ENCODE measurements around the gene TIAM2. TPM values are rescaled to one million over a fixed set of nuclear protein-coding genes. Genes with fewer than 3 reads are reported as not detected.

Gene TIAM2
- total RNA-seq, 2 donors from 2014 or later, result 7.8 to 11.2 TPM

DNA sequence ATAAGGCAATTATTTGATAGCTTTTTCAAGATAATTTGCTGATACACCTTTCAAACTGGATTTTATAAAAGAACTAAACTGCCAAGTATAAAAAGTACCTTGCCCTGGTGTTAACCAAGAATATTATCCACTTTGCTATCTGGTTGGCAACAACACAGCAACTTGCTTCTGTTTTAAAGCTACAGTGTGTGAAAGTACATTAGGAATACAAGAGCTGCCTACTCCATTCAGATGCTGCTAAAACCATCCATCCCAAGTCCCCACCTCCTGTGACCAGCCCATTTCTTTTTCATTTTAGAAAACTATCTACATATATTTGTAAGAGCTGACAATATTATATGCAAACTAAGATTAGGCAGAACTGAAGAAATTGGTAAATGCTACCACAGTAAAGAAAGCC is 281.5 kb downstream of the TIAM2 start:
- DNase-seq (ENCODE audit: low spot score), result no peak
- intact Hi-C loops (cut with DNase I), result no loop called here

DNA sequence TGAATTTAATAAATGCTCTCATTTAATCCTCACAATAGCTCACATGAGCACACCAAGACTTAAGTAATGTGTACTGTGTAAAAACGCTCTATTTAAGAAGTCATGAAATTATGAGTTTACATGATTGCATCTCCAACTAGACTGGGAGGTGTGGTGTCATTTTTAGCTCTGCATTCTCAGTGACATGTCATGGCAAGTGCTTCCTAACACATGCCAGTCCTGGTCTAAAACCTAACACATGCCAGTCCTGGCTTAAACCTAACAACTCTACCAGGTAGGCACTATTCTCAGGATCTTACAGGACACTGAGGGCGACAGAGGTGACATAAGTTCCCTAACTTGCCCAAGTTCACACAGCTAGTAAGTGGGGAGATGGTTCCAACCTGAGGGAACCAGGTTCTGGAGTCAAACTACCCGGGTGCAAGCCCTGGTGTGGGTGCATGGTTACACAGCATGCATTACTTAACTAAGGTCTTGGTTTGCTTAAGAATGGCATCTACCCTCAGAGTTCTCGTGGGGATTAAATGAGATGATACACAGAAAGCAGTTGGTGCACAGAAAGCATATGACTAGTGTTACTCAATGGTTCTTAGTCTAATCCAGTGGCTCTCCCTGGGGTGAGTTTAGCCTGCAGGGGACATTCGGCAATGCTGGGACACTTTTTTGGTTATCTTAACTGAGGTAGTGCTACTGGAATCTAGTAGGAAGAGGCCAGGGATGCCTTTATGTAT is 283.4 kb downstream of the TIAM2 start:
- DNase-seq (ENCODE audit: low spot score), result no peak
- intact Hi-C loops (cut with DNase I), result no loop called here

DNA sequence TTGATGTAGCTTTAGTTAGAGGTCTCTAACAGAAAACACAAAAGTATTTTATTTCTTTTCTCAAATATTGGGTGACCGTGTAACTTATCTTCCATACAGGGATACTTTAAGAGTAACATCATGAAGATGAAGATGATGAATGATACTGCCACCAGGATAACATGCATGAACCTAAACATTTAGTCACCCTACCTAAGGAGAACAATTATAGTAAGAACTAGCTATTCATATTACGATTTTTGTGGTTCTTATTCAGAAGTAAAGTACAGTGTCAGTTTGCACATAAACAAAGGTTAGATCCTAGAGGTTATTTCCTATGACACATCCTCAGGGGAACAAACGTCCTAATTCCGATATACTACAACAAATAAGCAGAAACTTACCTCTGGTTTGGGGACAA is 289.7 kb downstream of the TIAM2 start:
- intact Hi-C loops (cut with DNase I), result no loop called here
- DNase-seq (ENCODE audit: low spot score), result no peak

DNA sequence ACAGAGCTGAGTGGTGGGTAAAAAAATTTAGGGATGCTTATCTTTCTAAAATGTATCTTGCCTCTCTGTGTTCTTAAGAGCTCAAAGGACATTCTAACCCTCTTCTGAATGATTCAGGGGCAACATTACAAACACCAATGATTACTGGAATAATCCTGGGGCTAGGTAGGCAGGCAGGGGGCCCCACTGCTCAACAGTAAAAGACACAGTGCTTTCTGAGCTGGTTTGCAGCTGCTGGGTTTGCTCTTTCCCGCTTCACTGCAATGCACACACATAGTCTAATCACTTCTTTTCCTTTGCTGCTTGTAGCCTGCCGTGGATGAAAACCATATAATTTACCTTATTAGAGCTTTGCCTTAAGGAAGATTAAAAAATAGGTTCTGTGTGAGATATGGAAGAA is 292.6 kb downstream of the TIAM2 start:
- intact Hi-C loops (cut with DNase I), result no loop called here
- DNase-seq (ENCODE audit: low spot score), result no peak

DNA sequence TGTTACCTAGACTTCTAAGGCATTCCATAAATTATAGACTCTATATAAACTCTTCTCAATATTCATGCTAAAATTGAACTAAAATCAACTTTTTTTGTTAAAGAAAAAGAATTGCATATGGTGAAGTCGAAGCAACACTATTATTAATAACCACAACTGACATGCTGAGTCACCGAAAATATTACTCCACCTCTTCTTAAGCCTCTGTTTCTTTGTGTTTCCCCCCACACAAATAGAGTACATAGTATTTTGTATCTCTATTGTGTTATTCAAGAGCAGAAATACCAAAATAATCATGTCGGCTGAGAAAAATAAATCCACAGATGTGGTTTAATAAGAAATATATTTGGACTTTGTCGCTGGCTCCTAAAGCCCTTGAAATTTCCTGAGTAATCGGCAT is 295.4 kb downstream of the TIAM2 start:
- DNase-seq (ENCODE audit: low spot score), result no peak
- intact Hi-C loops (cut with DNase I), result no loop called here

DNA sequence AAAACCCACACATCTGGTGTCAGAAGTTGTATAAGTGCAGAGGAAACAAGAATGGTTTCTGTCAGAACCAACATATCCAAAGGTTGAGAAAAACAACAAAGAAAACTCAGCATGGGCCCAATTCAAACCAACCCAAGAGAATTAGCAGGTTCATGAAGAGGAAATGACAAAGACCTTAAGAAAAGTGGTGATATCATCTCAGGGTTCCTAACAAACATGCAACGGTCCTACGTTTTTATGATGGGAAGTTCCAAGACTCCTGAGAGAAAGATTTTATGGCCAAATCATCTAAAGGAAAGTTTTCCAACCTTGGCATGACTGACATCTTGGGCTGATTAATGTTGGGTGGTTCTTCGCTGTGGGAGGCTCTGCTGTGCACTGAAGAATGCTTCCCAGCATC is 296.2 kb downstream of the TIAM2 start:
- intact Hi-C loops (cut with DNase I), result no loop called here
- DNase-seq (ENCODE audit: low spot score), result no peak

DNA sequence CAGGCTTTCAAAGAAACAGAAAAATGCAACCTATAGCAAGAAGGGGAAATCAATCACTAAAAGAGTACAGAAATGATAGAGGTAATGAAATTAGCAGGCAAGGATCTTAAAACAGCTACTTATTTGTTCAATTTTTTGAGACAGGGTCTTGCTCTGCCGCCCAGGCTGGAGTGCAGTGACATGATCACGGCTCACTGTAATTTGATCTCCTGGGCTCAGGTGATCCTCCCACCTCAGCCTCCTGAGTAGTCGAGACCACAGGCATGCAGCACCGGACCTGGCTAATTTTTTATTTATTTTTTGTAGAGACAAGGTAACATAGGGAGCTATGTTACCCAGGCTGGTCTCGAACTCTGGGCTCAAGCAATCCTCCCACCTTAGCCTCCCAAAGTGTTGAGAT is 297.6 kb downstream of the TIAM2 start:
- intact Hi-C loops (cut with DNase I), result no loop called here
- DNase-seq (ENCODE audit: low spot score), result no peak

DNA sequence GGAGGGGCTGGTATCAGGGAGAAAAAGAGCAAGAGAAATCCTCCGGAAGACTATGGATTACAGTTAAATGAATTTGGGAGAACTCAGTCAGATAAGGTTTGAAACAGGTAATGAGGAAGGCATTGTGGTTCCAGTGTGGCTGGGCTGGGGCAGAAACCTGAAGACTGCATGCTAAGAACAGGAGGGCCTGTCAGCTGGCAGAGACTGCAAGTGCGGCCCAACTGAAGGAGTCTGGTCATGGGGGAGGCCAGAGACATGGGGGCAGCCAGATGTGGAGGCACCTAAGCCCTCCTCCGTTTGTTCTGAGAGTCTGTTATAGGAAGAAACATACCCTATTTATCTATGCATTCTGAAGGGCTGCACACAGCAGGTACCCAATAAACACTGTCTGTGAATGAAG is 302.6 kb downstream of the TIAM2 start:
- no peak for DNase-seq (ENCODE audit: low spot score)
- intact Hi-C loops (cut with DNase I), result no loop called here

DNA sequence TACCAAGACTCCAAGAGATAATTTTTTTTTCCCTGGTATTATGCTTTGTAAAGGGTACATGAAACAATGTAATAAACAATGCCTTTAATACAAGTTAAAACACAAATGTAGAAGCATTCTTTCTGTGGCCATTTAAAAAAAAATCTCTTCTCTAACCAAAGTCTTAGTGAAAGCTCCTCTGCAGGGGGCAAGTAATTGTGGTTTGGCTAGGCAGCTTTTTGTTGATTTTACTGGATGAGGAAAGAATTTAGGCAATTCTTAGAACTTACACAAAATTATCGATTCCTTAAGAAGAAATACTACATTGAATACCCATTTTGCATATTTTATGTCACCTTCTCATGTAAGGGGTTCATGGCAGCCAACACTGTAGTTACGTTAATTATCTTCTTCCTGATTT is 306.8 kb downstream of the TIAM2 start:
- no peak for DNase-seq (ENCODE audit: low spot score)
- intact Hi-C loops (cut with DNase I), result no loop called here

DNA sequence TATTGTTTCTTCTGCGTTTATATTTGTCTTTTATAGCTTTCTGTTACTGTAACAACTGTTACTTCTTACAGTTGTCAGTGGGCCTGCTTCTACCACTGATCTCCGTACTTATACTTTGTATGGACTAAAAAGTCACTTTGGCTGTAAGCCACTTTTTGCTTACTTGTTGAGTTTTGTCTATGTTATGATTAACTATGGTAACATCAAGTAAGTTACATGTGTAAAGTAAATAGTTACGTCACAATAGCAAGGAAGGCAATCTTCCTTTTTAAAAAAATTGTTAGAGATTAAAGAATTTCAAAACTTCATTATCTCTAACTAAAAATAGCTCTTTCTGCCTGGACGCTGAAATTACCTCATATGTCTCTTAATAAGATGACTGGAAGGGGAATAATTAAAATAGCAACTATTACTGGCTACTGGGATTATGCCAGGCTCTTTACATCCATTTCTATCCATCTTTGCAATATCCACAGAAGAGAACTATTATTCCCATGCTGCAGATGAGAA is 308.3 kb downstream of the TIAM2 start:
- intact Hi-C loops (cut with DNase I), result no loop called here
- DNase-seq (ENCODE audit: low spot score), result no peak

DNA sequence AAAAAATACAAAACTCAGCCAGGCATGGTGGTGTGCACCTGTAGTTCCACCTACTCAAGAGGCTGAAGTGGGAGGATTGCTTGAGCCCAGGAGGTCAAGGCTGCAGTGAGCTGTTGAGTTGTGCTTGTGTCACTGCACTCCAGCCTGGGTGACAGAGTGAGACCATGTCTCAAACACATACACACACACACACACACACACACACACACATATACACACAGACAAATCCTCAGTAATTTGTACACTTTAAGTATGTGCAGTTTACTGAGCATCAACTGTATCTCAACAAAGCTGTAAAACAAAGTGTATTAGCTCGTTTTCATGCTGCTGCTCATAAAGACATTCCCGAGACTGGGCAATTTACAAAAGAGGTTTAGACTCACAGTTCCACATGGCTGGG is 311.8 kb downstream of the TIAM2 start:
- intact Hi-C loops (cut with DNase I), result no loop called here
- no peak for DNase-seq (ENCODE audit: low spot score)

Measured in posterior vena cava (tissue), 2 donors.